Stomach (tissue), 4 donors: ENCODE data around the gene C19orf67.
"Not testable (repeated sequence)": the region's sequence is repeated elsewhere in the genome, so short reads cannot be mapped to it uniquely, and the experiment has no call there.

Experiments used
- POLR2A ChIP-seq, 4 donors: fragments of 450-650 bp; IDR thresholded peaks; one replicate each; pipeline ENCODE4 v1.6.1; 2016; ENCODE audit warnings: antibody characterized with exemption in 4 of 4, control low read depth in 2 of 4, mild to moderate bottlenecking in 1 of 4, moderate library complexity in 1 of 4
- POLR2AphosphoS5 ChIP-seq, 3 donors: sonication (generic); formaldehyde crosslinking; IDR thresholded peaks; one replicate each; pipeline ENCODE4 v1.6.1; 2016; ENCODE audit warnings: antibody characterized with exemption in 3 of 3
- TF ChIP-seq, protein P1 (sequence below), 7 experiments: fragments of 450-650 bp in 4 of 7; fragments of 200-600 bp in 3 of 7; sonication (generic) in 3 of 7; IDR thresholded peaks; one replicate each; pipeline ENCODE4 v1.5.1; 2016 to 2019; ENCODE audit warnings: antibody characterized with exemption in 7 of 7, control low read depth in 2 of 7, mild to moderate bottlenecking in 1 of 7

DNA sequence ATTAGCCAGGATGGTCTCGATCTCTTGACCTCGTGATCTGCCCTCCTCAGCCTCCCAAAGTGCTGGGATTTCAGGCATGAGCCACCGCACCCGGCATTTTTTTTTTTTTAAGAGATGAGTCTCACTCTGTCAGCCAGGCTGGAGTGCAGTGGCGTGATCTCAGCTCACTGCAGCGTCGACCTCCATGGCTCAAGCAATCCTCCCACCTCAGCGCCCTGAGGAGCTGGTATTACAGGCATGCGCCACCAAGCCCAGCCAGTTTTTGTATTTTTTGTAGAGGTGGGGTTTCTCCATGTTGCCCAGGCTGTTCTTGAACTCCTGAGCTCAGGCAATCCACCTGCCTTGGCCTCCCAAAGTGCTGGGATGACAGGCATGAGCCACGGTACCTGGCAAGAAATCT lies 37.7 kb downstream of the C19orf67 start:
- TF ChIP-seq POLR2A, POLR2AphosphoS5 (IDR thresholded peaks at IDR 0.05): not testable (repeated sequence)
- TF ChIP-seq, protein P1, sequence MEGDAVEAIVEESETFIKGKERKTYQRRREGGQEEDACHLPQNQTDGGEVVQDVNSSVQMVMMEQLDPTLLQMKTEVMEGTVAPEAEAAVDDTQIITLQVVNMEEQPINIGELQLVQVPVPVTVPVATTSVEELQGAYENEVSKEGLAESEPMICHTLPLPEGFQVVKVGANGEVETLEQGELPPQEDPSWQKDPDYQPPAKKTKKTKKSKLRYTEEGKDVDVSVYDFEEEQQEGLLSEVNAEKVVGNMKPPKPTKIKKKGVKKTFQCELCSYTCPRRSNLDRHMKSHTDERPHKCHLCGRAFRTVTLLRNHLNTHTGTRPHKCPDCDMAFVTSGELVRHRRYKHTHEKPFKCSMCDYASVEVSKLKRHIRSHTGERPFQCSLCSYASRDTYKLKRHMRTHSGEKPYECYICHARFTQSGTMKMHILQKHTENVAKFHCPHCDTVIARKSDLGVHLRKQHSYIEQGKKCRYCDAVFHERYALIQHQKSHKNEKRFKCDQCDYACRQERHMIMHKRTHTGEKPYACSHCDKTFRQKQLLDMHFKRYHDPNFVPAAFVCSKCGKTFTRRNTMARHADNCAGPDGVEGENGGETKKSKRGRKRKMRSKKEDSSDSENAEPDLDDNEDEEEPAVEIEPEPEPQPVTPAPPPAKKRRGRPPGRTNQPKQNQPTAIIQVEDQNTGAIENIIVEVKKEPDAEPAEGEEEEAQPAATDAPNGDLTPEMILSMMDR (IDR thresholded peaks at IDR 0.05) = not testable (repeated sequence)
